GM21367 (cell line): ENCODE data around the gene PUSL1.
"Not testable (repeated sequence)": the region's sequence is repeated elsewhere in the genome, so short reads cannot be mapped to it uniquely, and the experiment has no call there.

ENCODE experiments used
- ATAC-seq: cut with Tn5 transposase; IDR thresholded peaks from one replicate; pipeline ENCODE4 v1.9.1; 2021; ENCODE audit not compliant: unreplicated experiment

PUSL1 gene

DNA sequence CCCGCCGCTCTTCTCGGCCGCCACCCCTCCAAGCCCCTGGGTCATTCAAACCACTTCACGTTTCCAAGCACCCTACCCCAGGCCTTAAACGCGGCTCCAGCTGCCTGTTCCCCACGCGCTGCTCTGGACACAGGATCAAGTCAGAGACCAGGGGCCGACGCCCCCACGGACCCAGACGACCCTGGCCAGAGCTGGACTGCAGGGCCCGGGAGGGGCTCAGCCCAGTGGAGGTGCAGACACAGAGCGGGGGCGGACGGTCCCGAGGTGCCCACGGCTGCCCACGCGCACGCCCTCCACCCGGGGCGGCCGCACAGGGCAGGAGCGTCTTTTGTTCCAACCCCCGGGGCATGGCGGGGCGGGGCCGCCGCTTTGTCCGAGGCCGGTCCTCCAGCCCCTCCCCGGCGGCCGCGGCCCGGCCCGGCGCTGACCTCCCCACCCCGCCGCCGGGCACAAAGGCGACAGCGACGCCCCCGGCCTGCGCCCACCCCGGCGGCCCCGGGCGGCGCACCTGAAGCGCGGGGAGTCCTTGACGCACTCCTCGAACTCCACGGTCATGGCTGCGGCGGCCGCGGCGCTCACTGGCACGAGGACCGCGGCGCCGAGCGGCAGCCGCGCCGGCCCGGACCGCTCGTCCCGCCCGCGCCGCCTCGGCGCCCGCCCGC, 1.0 kb upstream of the PUSL1 start:
- ATAC-seq: no peak

DNA sequence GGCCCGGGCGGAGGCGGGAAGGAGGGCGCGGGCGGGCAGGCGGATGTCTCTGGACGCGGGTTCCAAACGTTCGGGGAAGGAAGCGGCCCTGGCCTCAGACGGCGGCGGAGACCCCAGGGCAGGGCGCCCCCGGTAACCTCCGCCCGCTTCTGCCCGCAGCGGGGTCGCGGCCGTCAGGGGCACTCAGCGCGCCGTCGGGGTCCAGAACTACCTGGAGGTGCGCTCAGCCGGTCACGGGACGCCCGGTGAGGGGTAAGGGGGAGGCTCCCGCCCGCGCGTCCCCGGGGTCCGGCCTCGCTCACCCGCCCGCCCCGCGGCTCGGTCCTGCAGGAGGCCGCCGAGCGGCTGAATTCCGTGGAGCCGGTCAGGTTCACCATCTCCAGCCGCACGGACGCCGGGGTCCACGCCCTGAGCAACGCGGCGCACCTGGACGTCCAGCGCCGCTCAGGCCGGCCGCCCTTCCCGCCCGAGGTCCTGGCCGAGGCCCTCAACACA, 406 bp downstream of the PUSL1 start:
- ATAC-seq: no peak

DNA sequence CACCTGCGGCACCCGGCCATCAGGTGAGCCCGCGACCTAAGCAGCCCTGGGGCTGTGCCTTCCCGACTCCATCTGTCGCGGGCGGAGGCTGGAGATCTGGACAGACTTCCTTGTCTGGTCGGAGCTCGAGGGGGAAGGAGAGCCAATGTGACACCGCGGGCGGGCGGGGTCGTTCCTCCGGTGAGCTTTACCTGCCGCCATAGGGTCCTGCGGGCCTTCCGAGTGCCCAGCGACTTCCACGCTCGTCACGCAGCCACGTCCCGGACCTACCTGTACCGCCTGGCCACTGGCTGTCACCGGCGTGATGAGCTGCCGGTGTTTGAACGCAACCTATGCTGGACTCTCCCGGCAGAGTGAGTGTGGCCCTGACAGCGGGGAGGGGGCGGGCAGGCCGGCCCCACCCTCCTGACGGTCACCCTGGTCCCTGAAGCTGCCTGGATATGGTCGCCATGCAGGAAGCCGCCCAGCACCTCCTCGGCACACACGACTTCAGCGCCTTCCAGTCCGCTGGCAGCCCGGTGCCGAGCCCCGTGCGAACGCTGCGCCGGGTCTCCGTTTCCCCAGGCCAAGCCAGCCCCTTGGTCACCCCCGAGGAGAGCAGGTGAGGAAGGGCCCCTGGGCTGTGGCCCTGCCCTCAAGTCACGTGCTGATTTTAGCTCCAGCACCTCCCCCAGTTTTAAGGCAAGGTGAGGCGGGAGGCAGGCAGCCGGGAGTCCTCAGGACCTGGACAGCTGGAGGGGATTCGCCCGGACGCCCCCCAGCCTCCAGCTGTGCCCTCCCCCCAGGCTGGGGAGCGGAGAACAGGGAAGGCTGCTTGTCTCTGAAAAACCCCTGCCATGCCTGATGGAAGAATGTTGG, 1.1 kb downstream of the PUSL1 start:
- ATAC-seq: no peak

DNA sequence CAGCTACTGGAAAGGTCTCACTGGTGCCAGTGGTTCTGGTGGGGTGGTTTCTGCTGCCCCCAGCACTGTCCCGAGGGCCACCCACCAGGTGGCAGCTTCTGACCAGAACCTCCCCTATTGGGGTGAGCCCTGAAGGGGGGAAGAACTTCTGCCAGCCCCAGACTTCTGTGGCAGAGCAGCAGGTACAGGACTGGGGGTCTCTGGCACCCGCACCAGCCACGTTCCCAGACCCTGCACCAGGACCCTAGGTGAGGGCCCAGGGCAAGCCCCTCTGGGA, 1.6 kb downstream of the PUSL1 start:
- ATAC-seq: no peak

DNA sequence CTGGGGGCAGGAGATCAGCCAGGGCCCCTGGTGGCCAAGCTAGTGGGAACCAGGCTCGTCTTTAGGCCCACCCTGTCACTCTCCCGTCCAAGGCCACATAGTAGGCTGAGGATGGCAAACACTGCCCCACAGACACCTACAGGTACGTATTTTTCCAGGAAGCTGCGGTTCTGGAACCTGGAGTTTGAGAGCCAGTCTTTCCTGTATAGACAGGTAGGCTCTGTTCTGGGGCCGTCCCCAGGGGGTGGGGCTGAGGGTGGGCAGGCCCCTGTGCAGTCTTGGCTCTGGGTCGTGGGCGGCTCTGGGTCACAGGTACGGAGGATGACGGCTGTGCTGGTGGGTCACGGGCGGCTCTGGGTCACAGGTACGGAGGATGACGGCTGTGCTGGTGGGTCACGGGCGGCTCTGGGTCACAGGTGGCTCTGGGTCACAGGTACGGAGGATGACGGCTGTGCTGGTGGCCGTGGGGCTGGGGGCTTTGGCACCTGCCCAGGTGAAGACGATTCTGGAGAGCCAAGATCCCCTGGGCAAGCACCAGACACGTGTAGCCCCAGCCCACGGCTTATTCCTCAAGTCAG, 2.2 kb downstream of the PUSL1 start:
- ATAC-seq: no peak

DNA sequence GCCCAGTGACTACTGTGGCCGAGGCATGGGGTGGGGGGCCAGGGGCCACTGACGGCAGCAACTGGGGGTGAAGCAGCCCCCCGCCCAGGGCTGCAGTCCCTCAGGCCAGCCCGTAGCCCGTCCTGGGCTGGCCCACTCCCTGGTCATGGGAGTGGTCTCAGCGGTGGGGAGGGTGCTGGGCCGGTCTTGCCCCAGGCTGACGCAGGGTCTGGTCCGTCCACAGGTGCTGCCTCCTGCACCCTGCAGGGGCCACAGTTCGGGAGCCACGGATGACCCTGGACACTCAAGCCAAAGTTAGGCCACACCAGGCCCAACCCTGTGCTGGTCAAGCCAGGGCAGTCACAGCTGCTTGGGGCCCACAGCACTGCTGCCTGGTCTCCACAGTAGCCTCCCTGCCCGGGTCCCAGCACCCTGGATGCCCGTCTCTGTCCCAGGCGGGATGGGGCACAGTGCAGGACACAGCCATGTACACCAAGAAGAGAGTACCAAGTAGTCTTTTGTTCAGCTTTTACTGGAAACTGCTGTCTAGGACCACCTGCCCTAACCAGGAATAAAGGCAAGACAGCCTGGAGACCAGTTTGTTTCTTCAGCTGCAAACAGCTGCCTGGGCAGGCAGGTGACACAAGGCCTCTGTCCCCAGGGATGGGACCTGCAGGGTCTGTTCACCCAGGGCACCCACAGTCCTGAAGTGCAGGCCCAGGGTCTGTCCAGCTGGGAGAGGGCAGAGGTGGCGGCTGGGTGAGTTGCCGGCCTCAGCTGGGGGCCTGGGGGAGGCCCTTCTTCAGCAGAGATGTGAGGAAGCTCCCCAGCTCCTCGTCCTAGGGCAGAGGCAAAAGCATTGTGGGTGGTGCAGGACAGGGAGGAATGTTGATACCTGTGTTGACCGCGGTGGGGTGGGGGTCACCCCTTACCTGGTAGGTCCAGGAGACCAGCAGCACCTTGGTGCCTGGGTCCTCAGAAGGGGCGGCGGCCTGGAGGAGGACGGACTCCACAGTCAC, 3.0 kb downstream of the PUSL1 start:
- no peak for ATAC-seq

DNA sequence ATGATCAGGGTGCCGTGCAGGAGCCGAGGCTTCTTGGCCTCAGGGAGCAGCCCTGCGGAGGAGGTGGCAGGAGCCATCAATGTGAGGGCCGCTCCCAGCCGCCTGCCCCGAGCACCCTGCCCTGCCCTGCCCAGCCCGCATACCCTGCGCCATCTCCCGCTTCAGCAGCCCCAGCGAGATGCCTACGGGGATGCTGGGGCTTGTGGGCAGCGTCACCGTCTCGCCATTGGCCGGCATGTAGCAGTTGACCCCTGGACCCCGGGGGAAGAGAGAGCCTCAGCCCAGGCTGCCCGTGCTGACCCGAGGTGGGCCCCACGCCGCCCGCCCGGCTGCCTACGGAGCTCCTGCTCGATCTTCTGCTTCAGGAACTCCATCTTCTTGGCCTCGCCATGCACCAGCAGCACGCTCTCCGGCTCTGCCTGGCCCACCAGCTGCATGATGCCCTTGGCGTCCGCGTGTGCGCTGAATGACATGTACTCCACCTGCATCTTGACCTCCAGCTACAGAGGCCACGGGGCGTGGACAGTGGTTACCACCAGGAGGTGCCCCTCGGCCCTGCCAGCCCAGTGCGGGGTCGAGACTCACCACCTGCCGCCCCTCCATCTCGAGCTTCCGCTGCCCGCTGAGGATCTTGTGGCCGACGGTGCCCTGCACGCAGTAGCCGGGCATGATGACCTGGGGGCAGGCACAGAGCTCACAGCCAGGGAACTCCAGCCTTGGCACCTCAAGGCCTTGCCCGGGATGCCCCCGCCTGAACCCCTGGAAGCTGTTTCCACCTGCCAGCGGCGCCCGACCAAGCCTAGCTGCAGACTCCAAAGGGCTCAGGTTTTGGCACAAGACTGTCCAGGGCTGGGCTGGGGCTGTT, 4.3 kb downstream of the PUSL1 start:
- ATAC-seq: no peak

DNA sequence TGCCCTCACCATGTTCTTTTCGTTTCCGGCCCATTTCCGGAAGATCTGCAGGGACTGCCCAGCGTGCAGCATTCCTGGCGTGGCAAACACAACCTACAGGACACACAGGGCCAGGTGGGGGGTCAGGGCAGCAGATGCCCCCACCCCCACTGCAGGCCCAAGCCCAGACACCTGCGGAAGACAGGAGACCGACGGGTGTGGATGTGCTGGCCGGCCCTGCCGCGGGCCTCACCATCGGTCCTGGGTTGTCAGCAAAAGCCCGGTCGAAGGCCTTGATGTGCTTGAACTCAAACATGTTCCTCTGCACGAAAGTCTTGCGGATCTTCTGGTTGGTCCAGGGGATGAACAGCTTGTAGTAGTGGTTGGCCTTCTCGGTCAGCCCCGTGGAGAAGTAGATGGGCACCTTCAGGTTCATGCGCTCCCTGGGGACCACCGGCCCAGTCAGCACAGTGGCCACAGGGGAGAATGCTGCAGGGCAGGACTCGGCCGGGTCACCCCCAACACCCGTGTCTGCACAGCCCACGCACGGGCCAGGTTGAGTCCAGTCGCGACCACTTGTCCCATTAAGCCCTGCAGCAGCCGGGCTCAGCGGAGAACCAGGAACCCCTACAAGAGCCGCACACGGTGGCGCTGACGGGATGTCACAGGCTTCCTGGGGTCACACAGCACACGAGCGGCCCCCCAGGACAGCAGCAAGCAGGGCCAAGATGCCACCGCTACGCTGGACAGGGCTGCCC, 5.3 kb downstream of the PUSL1 start:
- ATAC-seq: no peak

DNA sequence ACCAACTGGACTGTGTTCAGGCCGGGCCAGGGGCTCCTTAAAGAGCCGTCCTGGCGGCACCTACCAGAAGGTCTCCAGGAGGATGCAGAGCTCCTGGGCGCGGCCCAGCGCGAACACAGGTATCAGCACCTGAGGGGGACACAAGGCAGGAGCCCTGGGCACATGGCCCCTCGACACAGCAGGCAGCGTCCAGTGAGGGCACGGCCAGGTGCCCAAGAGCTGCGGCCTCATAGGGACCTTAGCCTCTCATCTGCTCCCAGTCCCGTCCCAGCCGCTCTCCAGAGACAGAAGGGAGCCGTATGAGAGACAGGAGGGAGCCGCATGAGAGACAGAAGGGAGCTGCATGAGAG, 5.8 kb downstream of the PUSL1 start:
- ATAC-seq: no peak

DNA sequence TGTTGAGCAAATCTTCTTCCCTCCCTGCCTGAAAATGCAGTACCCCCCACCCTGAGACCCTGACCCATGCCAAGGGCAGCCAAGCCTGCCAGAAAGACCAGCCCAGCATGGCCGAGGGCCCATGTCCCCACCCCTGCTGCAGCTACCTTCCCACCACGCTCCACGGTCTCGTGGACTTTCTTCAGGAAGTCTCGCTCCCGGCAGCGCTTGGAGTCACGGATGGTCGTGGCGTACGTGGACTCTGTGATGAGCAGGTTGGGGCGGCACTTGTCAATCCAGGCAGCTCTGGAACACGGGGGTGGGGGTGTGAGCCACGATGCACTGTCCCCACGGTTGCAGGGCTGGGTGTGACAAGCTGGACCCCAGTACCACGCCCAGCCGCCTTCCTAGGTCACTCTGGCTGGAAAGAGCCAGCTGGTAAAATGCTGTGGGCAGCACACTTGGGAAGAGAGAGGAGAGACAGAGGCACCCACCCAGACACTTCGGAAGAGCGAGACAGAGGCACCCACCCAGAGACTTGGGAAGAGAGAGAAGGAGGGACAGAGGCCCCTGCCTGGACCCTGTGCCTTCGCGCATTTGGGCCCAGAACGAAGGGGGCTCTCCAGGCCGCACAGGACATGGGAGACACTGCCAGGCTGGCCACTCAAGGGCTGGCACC, 6.4 kb downstream of the PUSL1 start:
- no peak for ATAC-seq

DNA sequence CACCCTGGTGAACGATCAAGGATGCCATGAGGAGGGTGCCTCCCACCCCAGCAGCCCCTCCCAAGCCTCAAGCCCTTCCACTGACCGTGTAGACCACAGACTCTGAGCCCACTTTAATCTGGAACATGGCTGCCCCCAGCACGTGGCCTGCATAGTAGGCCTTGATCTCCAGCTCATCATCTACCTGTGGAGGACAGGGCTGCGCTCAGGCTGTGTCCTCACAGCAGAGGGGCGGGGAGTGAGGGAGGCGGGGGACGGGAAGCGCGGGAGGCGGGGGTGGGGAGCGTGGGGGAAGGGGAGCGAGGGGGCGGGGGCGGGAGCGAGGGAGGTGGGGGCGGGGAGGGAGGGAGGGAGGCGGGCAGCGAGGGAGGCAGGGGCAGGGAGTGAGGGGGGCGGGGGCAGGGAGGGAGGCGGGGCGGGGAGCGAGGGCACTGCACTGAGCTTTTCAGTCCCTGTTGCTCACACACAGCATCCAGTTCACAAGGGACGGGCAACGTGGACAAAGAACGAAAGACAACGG, 7.1 kb downstream of the PUSL1 start:
- no peak for ATAC-seq

DNA sequence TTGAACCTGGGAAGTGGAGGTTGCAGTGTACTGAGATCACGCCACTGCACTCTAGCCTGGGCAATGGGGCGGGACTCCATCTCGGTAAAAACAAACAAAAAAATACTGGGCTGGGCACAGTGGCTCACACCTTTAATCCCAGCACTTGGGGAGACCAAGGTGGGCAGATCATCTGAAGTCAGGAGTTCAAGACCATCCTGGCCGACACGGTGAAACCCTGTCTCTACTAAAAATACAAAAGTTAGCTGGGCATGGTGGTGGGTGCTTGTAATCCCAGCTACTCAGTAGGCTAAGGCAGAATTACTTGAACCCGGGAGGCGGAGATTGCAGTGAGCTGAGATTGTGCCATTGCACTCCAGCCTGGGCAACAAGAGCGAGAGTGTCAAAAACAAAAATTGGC, 7.8 kb downstream of the PUSL1 start:
- not testable (repeated sequence) for ATAC-seq

DNA sequence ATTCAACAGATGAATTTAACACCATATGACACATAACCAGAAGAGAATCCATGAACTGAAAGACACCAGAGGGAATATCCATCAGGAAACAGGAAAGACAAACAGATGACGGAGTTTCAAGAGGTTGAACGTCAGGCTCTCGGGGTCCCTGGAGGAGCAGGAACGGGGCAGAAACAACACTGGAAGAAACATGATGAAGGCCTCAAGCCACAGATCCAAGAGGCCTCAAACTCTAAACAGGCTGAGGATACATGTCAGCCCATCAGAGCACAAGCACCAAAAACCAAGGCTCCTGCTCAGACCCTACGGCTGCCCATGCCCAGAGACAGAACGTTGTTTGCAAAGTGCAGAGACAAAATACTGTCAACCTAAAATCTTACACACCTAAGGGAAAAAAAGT, 9.0 kb downstream of the PUSL1 start:
- no peak for ATAC-seq

DNA sequence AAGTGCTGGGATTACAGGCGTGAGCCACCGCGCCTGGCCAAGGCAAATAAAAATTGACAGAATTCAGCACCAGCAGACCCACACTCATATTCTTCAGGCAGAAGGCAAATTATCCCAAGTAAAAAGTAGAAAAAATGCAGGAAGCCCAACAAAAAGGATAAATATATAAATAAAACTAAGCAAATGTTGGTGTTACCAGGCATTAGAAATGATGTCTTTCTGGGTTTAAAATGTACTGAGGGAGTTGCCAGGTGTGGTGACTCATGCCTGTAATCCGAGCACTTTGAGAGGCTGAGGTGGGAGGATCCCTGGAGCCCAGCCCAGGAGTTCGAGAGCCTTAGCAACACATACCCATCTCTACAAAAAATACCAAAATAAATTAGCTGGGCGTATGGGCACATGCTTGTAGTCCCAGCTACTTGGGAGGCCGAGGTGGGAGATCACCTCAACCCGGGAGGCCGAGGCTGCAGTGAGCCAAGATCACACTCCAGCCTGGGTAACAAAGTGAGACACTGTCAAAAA, 9.8 kb downstream of the PUSL1 start:
- no peak for ATAC-seq

DNA sequence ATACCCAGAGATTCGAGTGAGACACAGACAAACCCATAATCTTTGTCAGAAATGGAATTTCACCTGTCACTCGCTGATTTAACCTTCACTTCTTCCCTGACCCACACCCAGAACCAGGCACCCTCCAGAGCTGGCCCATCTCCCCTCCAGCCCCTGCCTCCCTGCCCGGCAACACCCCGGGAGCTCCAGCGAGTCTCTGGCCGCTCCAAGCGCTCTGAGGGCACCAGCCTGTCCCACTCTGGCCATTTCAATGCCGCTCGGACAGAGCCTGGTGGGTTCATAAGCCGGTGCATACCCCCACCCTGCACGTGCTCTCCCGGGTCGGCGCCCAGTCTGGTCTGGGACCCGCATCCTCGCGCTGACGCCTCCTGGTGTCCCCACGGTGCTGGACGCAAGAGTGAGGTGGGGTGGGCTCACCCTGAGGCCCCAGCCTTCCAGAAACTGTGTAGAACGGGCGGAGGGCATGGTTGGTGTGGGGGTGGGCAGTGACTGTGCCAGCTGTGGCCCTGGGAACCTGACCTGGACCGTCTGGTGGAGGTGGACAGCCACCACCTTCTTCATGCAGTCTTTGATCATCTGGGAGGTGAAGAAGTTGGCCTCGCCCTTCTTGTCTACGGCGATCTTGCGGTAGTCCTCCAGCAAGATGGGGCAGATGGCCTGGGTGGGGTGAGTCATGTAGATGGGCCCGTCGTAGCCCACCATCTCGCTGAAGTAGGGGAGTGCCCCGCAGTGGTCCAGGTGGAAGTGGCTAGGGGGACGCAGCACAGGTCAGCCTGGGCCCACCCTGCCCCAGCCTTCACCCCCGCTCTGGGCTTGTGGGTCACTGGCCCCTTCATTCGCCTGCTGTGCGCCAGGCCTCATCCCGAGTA, 10.6 kb downstream of the PUSL1 start:
- ATAC-seq: no peak

DNA sequence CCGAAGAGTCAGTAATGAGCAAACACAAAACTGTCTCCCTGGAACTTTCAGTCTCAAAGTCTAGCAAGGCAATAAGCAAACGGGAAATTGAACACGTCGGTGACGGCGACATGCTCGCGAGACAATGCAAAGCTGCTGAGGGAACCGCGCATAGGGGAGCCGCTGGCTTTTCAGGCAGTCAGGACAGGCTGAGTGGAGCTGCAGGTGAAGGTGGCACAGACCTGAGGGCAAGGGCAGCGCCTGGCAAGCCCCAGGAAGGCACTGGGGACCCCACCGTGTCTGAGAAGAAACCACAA, 11.2 kb downstream of the PUSL1 start:
- ATAC-seq: no peak

DNA sequence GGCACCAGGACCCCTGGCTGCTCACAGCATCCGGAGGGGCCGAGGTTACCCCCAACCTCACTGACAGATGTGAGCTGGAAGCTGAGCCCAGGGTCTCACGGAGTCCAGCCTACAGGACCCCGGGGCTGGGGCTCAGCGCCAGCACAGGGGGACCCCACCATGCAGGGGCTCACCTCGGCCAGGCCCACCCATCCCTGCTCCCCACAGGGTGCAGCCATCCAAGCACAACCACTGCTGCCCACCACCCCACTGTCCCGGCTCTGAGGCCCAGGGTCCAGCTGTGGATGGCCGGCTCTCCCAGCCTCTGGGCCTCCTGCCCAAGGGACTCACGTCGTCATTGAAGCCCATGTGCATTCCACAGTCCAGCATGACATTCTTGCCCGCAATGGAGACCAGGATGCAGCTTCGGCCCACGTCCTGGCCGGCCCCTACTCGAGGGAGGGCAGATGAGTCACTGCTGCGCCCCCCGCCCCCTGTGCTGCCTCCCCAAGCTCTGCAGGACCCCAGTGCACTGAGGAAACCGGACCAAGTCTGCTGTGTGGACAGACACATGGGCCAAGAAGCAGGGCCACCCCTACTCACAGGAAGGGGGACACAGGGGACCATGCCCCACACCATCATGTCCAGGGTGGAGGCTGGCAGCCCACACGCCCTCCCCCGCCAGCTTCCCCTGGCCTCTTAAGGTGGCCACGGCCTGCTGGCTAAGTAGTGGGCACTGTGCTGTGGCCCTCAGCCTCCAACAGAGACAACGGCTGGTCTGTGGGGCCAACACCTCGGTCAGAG, 12.5 kb downstream of the PUSL1 start:
- ATAC-seq: no peak
